HepG2 (cell line): Measurements from ENCODE around the gene NXF2. TPM values are rescaled to one million over a fixed set of nuclear protein-coding genes. Genes with fewer than 3 reads are reported as not detected.

Source experiments
- ATAC-seq: fragments of 200-7000 bp; cut with Tn5 transposase; 3 replicates; pipeline ENCODE4 v1.9.1; 2020; ENCODE audit warnings: mild to moderate bottlenecking, moderate library complexity
- BruUV-seq: library from RNA; stranded (reverse); fragments of 400-500 nt; replicated peaks from 2 replicates; lab custom pipeline; 2021; lab: Mats Ljungman, UMichigan
- CTCF ChIA-PET: fragments of 300-600 bp; formaldehyde crosslinking; extraction: SDS; loops from one replicate; lab custom pipeline; 2021; ENCODE audit warnings: low total read pairs, inconsistent platforms, low intra/inter-chr PET ratio; lab: Yijun Ruan, JAX
- POLR2A ChIA-PET: fragments of 350-600 bp; sonication (Branson Sonifier 250); formaldehyde crosslinking; loops from one replicate; lab custom pipeline; 2020; ENCODE audit warnings: antibody characterized with exemption, inconsistent platforms; lab: Yijun Ruan, JAX
- DNase-seq: peaks from one replicate; pipeline ENCODE4 v3.0.0-alpha.2; 2015; ENCODE audit warnings: low spot score
- FAIRE-seq: peaks from 3 replicates; lab custom pipeline; 2011; peaks lifted over from hg19 to GRCh38; lab: Jason Lieb, UNC
- H2AFZ ChIP-seq: one replicate; pipeline ENCODE4 v1.6.1; 2011; ENCODE audit warnings: low read length, inconsistent platforms
- H3K27ac ChIP-seq: fragments of 300-600 bp; 3 replicates; pipeline ENCODE4 v1.8.0; 2011; ENCODE audit warnings: mixed run types, mild to moderate bottlenecking, mixed read lengths, low read length, inconsistent platforms; ENCODE audit not compliant: insufficient read depth; ENCODE audit errors: extremely low read length
- H3K27me3 ChIP-seq, 2 experiments: fragments of 200-600 bp in 1 of 2; 2 replicates in 1 of 2; 3 replicates in 1 of 2; pipeline versions ENCODE4 v1.6.0 to v1.8.0; 2011; ENCODE audit warnings: low read length in 2 of 2, mild to moderate bottlenecking in 2 of 2, moderate library complexity in 2 of 2, inconsistent platforms in 1 of 2; ENCODE audit not compliant: insufficient read depth in 2 of 2, control insufficient read depth in 1 of 2
- H3K36me3 ChIP-seq, 2 experiments: fragments of 200-600 bp in 1 of 2; replicated peaks in 1 of 2; 2 replicates in 1 of 2; 3 replicates in 1 of 2; pipeline versions ENCODE4 v1.5.1 to v1.8.0; 2011; ENCODE audit warnings: low read length in 2 of 2, inconsistent platforms in 1 of 2; ENCODE audit not compliant: insufficient read depth in 2 of 2, control insufficient read depth in 1 of 2
- H3K4me1 ChIP-seq: 2 replicates; pipeline ENCODE4 v1.5.1; 2012; ENCODE audit warnings: low read length, inconsistent platforms; ENCODE audit not compliant: insufficient read depth
- H3K4me2 ChIP-seq: 2 replicates; pipeline ENCODE4 v1.6.0; 2011; ENCODE audit warnings: low read depth, low read length, inconsistent platforms
- H3K4me3 ChIP-seq, 3 experiments: fragments of 200-600 bp in 1 of 3; sonication (generic), shearing (Covaris generic) in 1 of 3; replicated peaks in 1 of 3; 2 replicates each; pipeline ENCODE4 v1.5.1; 2011 to 2016; ENCODE audit warnings: low read length in 3 of 3, inconsistent platforms in 2 of 3, low read depth in 2 of 3, mild to moderate bottlenecking in 2 of 3, control low read depth in 1 of 3, mixed read lengths in 1 of 3; ENCODE audit not compliant: insufficient read depth in 1 of 3
- H3K79me2 ChIP-seq: one replicate; pipeline ENCODE4 v1.6.1; 2011; ENCODE audit warnings: low read length, inconsistent platforms; ENCODE audit not compliant: insufficient read depth
- H3K9ac ChIP-seq: 2 replicates; pipeline ENCODE4 v1.6.0; 2011; ENCODE audit warnings: mild to moderate bottlenecking, low read depth, low read length, inconsistent platforms; ENCODE audit not compliant: insufficient read depth
- H3K9me3 ChIP-seq: 2 replicates; pipeline ENCODE4 v1.5.1; 2012; ENCODE audit warnings: mild to moderate bottlenecking, low read length
- H4K20me1 ChIP-seq: 2 replicates; pipeline ENCODE4 v1.6.0; 2011; ENCODE audit warnings: inconsistent platforms, mild to moderate bottlenecking, low read length, moderate library complexity; ENCODE audit not compliant: insufficient read depth
- REL ChIP-seq: sonication (generic); formaldehyde crosslinking; conservative IDR thresholded peaks from 2 replicates; pipeline ENCODE4 v1.8.0; 2022; ENCODE audit warnings: mild to moderate bottlenecking, missing genetic modification reagents, moderate library complexity
- TBL1XR1 ChIP-seq: fragments of 150-350 bp; IDR thresholded peaks from 2 replicates; pipeline ENCODE4 v1.6.1; 2014; ENCODE audit warnings: borderline replicate concordance, low read length; ENCODE audit not compliant: partially characterized antibody
- XBP1 ChIP-seq: sonication (generic); formaldehyde crosslinking; IDR thresholded peaks from 2 replicates; pipeline ENCODE4 v1.5.0; 2020; ENCODE audit warnings: missing genetic modification reagents
- WGBS: methylation state at CpG from one replicate; pipeline ENCODE4 v1.1.6; 2017; ENCODE audit warnings: low lambda C conversion rate; 5-methylcytosine and 5-hydroxymethylcytosine counted together
- in situ Hi-C: cut with HindIII; loops from 2 replicates; pipeline ENCODE4 v1.10.0; 2017; ENCODE audit warnings: low pct_unique_long_range_greater_than_20kb; ENCODE audit not compliant: extremely low pct_ligation_motif_present
- intact Hi-C: fragments of 100-400 bp; cut with micrococcal nuclease; formaldehyde crosslinking; loops from one replicate; pipeline ENCODE4 v1.10.0; 2022; ENCODE audit not compliant: unreplicated experiment
- polyA plus RNA-seq, 8 experiments: library from polyadenylated mRNA; depleted of rRNA in 3 of 8; stranded (reverse) in 7 of 8; unstranded in 1 of 8; fragments of >200 nt; fragmentation: Illumina TruSeq in 4 of 8; extraction: Trizol in 4 of 8; gene quantifications; 2 replicates each; pipeline versions ENCODE4 v1.2.1 to v1.2.3, GENCODE V29; 2011 to 2016; ENCODE audit warnings: low read depth in 4 of 8, missing spikeins in 1 of 8, mixed read lengths in 1 of 8; ENCODE audit not compliant: insufficient read depth in 1 of 8
- total RNA-seq, 5 experiments: library from RNA; depleted of rRNA; stranded (reverse); fragments of >200 nt; fragmentation: Illumina TruSeq; extraction: Trizol; gene quantifications; 2 replicates each; pipeline ENCODE4 v1.2.3, GENCODE V29; 2016; ENCODE audit warnings: low read depth in 1 of 5
- TF ChIP-seq, protein P1 (sequence below): sonication (generic); formaldehyde crosslinking; IDR thresholded peaks from 2 replicates; pipeline ENCODE4 v1.5.0; 2020; ENCODE audit warnings: missing genetic modification reagents
- TF ChIP-seq, protein P2 (sequence below): sonication (generic); formaldehyde crosslinking; IDR thresholded peaks from 2 replicates; pipeline ENCODE4 v1.5.1; 2020; ENCODE audit warnings: missing genetic modification reagents, mild to moderate bottlenecking, borderline replicate concordance
- TF ChIP-seq, protein P3 (sequence below): sonication (generic); formaldehyde crosslinking; IDR thresholded peaks from 2 replicates; pipeline ENCODE4 v1.8.0; 2022; ENCODE audit warnings: missing genetic modification reagents, low read depth, mild to moderate bottlenecking, borderline replicate concordance

Gene NXF2
- total and polyA plus RNA-seq, 2 of the 13 experiments (the other 11 are each of a cell fraction or from before 2014, with no cell fraction given), result not detected

DNA sequence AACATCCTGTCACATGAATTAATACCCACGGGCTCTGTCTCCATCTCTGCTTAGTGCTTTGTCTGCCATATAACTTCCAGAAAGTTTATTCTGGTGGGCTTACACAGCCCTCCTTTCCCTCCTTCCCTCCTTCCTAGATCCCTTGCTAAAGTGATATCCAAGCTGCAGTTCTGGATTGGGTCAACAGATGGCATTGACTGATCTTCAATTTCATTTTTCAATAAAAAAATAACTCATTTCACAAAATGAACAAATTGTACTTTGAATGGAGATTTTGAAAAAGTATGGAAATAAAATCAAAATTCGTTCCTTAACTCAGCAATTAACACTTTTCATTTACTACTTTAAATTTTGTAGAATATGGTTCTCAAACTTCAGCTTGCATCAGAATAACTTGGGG is 94.9 kb downstream of the NXF2 start:
- FAIRE-seq, result no peak
- Histone ChIP-seq H3K4me1 (no peaks in the 10 kb centered on the region), H3K27ac (no peak overlapping the region), H3K27me3 (no peaks in the 10 kb centered on the region), H3K36me3 (no peaks in the 10 kb centered on the region), H2AFZ (no peak overlapping the region), H3K4me2 (no peak overlapping the region), H3K9ac (no peak overlapping the region), H3K9me3 (no peaks in the 10 kb centered on the region), H4K20me1 (no peaks in the 10 kb centered on the region), H3K79me2 (no peaks in the 10 kb centered on the region), H3K4me3 (no peak overlapping the region)
- BruUV-seq, result no TSS peak
- ChIA-PET POLR2A (no interaction called here), CTCF (no interaction called here)
- TF ChIP-seq, protein P1, sequence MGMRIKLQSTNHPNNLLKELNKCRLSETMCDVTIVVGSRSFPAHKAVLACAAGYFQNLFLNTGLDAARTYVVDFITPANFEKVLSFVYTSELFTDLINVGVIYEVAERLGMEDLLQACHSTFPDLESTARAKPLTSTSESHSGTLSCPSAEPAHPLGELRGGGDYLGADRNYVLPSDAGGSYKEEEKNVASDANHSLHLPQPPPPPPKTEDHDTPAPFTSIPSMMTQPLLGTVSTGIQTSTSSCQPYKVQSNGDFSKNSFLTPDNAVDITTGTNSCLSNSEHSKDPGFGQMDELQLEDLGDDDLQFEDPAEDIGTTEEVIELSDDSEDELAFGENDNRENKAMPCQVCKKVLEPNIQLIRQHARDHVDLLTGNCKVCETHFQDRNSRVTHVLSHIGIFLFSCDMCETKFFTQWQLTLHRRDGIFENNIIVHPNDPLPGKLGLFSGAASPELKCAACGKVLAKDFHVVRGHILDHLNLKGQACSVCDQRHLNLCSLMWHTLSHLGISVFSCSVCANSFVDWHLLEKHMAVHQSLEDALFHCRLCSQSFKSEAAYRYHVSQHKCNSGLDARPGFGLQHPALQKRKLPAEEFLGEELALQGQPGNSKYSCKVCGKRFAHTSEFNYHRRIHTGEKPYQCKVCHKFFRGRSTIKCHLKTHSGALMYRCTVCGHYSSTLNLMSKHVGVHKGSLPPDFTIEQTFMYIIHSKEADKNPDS (CRISPR knock-in tag), result no peak
- no peak for TF ChIP-seq TBL1XR1
- TF ChIP-seq, protein P2, sequence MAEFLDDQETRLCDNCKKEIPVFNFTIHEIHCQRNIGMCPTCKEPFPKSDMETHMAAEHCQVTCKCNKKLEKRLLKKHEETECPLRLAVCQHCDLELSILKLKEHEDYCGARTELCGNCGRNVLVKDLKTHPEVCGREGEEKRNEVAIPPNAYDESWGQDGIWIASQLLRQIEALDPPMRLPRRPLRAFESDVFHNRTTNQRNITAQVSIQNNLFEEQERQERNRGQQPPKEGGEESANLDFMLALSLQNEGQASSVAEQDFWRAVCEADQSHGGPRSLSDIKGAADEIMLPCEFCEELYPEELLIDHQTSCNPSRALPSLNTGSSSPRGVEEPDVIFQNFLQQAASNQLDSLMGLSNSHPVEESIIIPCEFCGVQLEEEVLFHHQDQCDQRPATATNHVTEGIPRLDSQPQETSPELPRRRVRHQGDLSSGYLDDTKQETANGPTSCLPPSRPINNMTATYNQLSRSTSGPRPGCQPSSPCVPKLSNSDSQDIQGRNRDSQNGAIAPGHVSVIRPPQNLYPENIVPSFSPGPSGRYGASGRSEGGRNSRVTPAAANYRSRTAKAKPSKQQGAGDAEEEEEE (CRISPR knock-in tag), result no peak
- TF ChIP-seq XBP1 (CRISPR knock-in tag), result no peak
- TF ChIP-seq, protein P3, sequence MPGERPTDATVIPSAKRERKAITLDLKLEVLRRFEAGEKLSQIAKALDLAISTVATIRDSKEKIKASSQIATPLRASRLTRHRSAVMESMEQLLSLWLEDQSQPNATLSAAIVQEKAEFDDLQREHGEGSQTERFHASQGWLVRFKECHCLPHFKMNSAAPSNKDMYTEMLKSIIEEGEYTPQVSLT (CRISPR knock-in tag), result no peak
- TF ChIP-seq REL (CRISPR knock-in tag), result no peak
- 0% methylated on average over 2 of the region's 2 CpGs for WGBS
- intact Hi-C loops, result no loop called here
- ATAC-seq, result no peak
- in situ Hi-C loops, result no loop called here
- DNase-seq, result no peak
